Posterior cingulate gyrus (tissue), 11 donors: Measurements from ENCODE around the gene RNF220.
"Not testable (repeated sequence)": the region's sequence is repeated elsewhere in the genome, so short reads cannot be mapped to it uniquely, and the experiment has no call there.

Source experiments
- DNase-seq, 10 donors: peaks; one replicate each; pipeline versions ENCODE4 v3.0.0 to v3.0.0-alpha.2; 2020 to 2021; ENCODE audit warnings: mixed read lengths in 3 of 10
- intact Hi-C: fragments of 100-400 bp; cut with DNase I; formaldehyde crosslinking; loops from one replicate; pipeline ENCODE4 v1.15.1; 2023

Gene RNF220

DNA sequence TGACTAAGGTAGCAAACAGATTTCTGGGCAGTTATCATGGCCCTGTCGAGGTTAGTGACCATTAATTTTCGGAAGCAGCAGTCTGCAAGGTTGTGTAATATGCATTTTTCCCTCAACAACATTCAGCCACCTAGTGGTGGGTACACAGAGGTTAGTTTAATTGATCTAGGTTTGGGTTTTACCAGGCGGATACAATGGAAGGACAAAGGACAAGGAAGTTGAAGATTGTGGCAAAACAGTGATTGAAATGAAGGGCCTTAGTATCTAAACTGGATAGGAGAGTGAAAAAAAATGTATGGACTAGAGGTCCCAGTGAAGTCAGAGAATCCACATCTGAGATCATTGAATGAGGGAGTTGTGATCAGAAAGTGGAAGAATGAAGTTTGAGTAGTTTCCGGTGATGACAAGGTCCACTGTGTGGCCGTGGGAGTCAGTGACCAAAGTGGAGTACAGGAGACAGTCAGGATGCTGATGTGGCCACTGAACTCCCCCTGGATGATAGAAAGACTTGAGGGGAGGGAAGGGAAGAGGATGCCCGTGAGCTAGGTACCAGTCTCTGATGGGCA lies 272.2 kb downstream of the RNF220 start:
- intact Hi-C loops = no loop called here
- DNase-seq = no peak

DNA sequence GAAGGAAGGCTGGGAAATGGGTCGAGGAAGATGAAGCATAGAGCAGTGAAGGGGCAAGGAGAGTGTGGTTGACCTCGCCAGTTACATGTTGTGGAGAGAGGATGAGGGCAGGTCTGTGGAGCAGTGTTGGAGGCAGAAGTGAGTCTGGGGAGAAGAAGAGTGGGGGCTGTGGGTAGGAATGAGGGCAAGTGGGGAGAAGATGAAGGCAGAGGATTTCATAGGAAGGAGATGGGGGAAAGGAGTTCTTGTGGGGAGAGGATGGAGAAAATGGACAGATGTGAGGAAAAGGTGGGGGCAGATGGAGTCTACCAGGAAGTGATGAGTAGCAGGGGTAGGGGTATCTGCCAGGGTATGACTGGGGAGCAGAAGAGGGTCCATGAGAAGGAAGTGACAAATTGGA lies 273.1 kb downstream of the RNF220 start:
- intact Hi-C loops = no loop called here
- DNase-seq = no peak

DNA sequence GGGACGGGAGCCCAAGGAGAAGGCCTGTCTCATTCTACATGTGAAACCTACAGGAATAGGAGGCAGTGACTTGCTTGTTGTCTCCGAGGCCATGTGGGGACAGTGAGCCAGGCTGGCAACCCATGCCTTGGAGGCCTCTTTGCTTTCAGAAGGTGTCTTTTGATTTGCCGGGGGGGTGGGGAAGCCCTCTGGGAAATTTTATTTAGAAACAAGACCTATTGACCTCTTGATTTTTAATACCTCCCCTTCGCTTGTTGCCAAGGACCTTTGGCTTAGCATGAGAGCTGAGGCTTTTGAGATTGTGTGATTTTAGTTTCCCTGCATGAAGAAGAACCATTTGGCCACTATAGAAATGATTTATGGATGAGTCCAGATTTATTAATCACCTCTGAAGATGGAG lies 273.6 kb downstream of the RNF220 start:
- no peak for DNase-seq
- intact Hi-C loops = no loop called here

DNA sequence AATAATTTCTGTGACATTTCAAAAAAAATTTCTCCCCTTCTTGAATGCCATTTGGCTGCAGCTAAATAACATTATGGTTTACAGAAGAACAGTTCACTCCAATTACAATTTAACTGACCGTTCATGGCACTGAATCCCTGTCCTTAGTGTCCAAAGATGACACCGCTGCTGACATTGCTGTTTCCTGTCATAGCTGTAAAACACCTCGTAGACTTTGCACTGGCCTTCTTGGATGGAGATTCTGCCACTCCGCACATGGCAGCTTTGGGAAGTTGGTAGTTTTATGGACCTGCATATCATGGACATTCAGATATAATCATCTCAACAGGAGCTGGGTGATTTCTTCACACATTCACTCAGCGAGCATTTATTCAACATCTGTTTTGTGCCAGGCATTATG lies 274.4 kb downstream of the RNF220 start:
- no peak for DNase-seq
- intact Hi-C loops = no loop called here

DNA sequence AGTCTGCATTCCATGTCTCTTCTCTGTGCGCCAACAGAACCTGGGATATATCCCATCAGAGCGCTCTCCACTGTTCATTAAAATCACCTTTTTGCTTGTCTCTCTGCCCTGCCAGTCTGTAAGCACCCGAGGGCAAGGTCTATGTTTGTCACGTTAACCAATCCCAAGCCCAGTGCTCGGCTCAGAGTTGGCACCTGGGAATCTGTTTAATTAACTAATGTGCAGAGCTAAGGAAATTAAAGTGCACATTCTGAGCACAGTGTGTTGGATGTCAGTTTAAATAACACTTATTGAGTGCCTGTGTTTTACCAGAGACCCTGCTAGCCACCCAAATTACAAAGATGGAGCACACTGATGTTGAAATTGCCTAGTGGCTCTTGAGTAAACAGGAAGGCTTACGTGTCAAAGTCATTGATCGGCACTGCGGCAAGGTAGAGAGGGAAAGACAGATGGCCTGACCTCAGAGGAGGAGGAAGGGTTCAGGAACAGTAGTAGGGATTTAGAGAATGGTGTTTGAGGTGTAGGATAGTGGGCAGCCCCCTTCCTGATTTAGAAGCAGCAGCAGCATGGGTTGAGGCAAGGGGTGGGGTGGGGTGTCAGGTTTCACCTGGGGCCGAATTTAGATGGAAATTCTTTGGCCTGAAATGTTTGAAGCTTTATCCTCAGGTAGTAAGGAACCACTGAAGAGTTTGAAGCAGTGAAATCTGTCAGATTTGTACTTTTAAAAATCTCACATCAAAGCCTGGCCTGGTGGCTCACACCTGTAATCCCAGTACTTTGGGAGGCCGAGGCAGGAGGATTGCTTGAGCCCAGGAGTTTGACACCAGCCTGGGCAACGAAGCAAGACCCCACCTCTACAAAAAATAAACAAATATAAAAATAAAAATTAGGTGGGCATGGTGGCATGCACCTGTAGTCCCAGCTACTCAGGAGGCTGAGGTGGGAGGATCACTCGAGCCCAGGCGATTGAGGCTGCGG lies 277.1 kb downstream of the RNF220 start:
- DNase-seq = no peak
- intact Hi-C loops = no loop called here

DNA sequence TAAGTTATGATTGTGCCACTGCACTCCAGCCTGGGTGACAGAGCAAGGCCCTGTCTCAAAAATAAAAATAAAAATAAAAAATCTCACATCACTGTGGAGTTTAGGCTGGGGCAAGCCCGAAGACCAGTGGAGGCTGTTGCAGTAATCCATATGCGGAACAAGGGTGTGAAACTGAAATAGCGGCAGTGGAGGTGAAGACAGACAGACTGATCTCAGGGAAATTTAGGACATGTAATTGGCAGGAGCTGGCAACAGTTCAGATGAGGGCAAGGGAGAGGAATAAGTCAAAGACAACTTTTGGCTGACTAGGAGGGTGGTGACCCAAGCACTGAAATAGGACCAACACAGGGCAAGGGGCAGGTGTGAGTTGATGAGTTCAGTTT lies 277.8 kb downstream of the RNF220 start:
- intact Hi-C loops = no loop called here
- DNase-seq = no peak

- intact Hi-C loops = no loop called here
- no peak for DNase-seq
These were observed 279.5 kb downstream of the RNF220 start for GRCh38 chr1:44684525-44684924.

GRCh38 chr1:44685218-44685617 lies 280.2 kb downstream of the RNF220 start:
- DNase-seq = no peak
- intact Hi-C loops = no loop called here

- DNase-seq = no peak
- intact Hi-C loops = no loop called here
These were observed 280.8 kb downstream of the RNF220 start for GRCh38 chr1:44685881-44686280.

DNA sequence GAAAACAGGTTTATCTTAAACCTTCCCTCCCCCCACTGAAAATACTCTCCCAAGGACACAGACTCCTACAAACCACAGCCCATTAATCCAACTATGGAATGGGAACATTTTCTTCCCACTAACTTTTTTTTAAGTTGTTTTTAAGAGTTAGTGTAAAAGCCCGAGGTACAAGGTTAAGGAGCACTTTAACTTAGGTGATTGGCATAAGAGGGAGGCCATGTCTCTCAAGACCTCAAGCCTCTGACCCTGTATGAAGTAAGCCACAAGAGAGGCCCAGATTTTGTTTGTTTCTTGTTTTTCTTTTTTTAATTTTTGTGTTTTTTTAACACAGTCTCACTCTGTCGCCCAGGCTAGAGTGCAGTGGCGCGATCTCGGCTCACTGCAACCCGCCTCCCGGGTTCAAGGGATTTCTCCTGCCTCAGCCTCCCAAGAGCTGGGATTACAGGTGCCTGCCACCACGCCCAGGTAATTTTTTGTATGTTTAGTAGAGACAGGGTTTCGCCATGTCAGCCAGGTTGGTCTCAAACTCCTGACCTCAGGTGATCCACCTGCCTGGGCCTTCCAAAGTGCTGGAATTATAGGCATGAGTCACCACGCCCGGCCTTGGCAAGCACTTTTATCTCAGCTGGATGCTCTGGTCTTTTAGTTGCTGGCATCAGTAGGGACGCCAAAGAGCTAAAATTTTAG lies 283.8 kb downstream of the RNF220 start:
- intact Hi-C loops = no loop called here
- DNase-seq = no peak

DNA sequence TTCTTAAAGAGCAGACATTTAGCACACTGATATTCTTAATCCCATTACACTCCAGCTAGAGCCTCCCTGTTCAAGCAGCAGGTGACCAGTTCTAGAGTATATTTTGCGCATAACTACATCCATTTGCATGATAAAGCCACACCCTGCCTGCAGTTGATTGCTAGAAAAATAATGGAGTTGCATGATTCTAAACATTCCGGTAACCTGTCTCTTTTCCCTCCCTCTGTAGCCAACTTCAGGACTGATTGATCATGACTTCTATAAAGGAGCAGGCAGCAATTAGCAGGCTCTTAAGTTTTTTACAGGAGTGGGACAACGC lies 284.4 kb downstream of the RNF220 start:
- intact Hi-C loops = no loop called here

GRCh38 chr1:44693159-44693558 lies 288.1 kb downstream of the RNF220 start:
- DNase-seq = no peak
- intact Hi-C loops = no loop called here

More for the DNA sequence above, 284.4 kb downstream of the RNF220 start:
- no peak for DNase-seq

DNA sequence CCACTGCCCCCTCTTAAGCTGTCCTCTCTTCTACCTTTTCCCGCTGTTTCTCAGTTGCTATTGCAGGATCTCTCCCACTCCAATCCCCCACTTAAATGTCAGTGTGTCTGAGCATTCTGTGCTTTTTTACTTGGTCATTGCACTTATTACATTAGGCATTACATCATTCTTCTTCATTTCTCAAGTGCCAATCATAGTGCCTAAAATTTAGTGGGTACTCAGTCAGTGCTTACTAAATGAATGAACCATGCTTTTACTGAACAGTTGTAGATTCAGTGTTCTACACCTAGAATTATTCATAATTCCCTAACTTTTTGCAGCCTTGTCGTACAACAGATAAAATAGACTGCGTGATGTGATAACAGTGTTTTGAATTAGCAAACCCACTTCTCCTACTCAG lies 288.8 kb downstream of the RNF220 start:
- DNase-seq = no peak

DNA sequence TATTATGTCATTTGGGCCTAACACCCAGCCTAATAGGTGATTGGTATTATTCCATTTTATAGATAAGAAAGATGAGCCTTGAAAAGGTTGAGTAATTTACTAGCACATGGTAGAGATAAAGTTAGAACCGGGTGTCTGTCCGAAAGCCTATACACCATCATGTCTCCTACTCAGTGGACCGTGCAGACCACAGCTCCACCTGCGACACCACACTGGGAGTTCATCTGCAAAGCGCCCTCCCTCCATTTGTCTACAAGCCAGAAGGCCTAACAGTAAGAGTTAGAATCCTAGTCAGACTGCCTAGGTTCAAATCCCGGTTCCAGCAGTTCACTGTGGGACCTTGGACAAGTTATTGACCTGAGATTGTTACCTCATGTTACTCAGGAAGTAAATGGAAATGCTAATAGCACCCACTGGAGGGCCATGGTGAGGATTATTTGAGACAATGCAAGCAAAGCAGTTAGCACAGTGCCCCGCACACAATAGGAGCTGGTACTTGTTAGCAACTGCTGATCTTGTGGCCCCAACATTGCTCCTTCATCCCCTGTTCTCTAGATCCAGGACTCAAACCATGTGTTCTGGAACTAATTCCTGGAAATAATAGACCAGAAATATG lies 289.9 kb downstream of the RNF220 start:
- intact Hi-C loops = no loop called here
- DNase-seq = no peak

More for the DNA sequence above, 288.8 kb downstream of the RNF220 start:
- intact Hi-C loops = no loop called here

GRCh38 chr1:44695671-44696070 lies 290.6 kb downstream of the RNF220 start:
- intact Hi-C loops = no loop called here

DNA sequence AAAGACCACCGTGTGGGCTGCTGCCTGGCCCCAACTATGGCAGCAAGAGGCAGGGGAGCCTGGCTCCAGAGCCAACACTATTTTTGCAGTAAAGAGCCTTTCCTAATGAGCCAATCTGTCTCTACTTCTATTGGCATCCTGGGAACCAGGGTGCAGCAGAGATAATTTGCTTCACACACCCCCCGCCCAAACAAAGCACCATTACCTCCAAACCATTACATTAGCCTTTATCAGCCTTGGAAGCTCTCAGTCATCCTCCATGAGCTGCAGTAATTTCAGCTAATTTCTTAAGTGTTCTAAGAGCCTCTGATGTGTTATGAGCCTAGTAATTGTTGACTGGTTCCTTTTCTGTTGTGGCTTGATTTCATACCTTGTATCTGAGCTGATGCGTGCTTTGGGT lies 291.0 kb downstream of the RNF220 start:
- intact Hi-C loops = no loop called here

More at GRCh38 chr1:44695671-44696070, 290.6 kb downstream of the RNF220 start:
- no peak for DNase-seq

GRCh38 chr1:44696789-44697345 lies 291.8 kb downstream of the RNF220 start:
- DNase-seq = no peak
- intact Hi-C loops = no loop called here

More for the DNA sequence above, 291.0 kb downstream of the RNF220 start:
- no peak for DNase-seq

DNA sequence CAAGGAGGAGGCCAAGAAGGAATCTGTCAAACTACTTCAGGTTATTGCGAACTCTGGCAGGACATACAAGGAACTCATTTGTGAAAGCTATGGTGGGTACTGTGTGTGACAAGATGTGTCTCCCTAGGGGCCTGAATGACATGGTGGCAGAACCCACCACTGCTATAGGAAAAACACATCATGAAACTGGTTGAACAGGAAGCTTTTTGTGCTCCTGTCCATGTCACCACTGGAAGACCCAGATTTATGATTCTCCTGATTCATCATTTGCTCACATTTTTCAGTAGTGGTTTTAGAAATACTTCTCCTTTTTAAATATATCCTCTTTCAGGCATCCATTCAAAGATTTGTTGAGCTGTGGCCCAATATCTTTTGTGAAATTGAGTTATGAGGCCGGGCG lies 293.1 kb downstream of the RNF220 start:
- intact Hi-C loops = no loop called here
- DNase-seq = no peak

GRCh38 chr1:44699375-44699774 lies 294.3 kb downstream of the RNF220 start:
- DNase-seq, intact Hi-C loops: not testable (repeated sequence)

DNA sequence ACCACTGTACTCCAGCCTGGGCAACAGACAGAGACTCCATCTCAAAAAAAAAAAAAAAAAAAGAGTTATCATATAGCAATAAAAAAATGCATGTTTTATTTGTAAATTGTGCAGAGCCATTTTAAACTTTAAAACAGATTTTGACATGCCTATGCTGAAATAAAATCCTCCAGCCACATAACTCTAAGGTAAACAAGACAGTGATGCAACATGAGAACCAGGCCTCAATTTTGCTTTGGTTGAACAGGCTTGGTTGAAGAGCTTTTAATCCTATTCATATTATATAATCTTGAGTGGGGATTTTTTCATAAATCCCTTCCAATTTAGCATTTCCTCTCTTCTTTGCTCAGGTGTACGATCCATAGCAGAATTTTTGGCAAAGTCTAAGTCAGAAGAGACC lies 295.5 kb downstream of the RNF220 start:
- intact Hi-C loops = no loop called here
- no peak for DNase-seq

GRCh38 chr1:44701141-44701573 lies 296.1 kb downstream of the RNF220 start:
- no peak for DNase-seq
- intact Hi-C loops = no loop called here
